Superior temporal gyrus (tissue), 1 donor: ENCODE data around the gene SCP2.

Experiments
- DNase-seq: peaks from one replicate; pipeline ENCODE4 v3.0.0-alpha.2; 2016; ENCODE audit errors: extremely low spot score

The SCP2 gene

DNA sequence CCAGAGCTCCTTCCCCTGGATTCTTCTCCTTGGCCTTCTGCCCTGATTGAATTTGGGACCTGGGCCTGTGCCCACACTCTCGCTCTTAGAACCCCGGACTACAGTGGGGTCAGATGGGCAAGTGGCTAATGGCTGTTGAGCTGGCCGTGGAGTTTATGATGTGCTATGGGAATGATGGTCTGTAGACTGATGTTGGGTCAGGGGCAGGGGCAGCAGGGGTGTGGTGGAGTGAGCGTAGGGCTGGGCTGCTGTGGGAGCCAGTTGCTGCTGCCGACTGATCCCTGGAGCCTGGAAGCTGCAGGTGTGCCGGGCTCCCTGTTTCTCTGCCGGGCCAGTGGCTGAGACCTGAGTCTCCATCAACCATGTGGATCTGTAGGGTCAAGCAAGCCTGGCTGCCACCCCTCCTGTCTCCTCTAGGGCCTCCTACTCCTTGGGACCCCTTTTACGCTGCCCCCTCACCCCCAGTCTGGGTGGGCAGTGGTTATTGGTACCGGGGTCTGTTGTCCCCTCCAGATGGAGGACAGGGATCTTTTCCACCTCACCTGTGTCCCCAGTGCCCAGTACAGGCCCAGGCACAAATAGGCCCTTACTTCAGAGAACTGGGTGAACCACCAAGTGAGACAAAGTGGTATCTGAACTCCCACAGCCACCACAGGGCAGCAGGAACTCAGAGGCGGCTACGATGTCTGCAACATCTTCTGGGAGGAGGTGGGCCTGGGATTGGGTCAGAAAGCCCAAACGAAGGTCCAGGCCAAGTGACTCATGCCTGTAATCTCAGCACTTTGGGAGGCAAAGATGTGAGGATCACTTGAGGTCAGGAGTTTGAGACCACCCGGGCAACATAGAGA is 140.0 kb downstream of the SCP2 start:
- no peak for DNase-seq

DNA sequence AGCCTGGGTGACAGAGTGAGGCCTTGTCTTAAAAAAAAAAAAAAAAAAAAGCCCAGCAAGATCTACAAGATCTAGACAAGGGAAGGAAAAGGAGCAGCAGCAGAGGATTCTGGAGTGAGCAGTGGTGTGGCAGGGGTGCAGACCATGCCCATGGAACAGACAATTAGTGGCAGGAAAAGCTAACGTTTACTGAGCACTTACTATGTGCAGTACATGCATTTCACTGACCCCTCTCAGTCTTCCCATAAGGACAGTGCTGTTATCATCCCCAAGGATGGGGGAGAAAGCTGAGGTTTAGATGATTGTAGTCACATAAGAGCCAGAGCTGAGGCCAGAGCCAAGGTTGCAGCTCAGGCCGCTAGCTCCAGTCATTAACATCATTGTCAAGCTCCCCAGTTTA is 140.8 kb downstream of the SCP2 start:
- DNase-seq = no peak

DNA sequence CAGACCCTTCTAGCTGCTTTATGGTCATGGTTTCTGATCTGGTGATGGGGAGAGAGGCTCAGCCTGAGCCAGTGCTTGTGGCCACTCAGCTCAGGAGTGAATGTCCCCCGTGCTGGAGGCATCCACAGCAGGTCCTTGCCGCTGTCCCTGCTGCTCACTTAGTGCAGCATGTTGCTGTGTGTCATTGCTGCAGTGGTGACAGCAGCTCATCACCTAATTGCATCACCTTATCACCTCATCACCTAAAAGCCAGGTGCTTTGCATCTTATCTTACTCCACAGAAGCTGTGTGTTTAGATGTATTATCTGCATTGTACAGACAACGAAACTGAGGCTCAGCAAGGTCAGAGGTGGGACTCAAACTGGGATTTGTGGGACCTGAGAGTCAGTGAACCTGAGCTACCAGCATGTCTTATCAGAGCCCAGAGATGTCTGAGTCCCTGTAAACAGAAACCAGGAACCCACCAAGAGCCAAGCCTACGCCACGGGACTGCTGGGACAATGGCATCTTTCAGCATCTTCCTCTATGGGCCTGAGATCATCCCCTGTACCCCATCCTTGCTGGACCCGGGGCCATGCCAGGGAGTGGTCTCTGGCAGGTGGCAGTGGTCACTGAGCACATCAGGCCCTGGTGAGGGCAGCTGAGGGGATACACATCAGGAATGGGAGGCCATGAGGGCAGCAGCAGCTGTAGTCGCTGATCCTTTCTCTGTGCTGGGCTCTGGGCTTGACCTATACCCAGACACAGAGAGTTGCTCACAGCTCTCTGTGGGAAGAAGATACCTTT is 141.4 kb downstream of the SCP2 start:
- DNase-seq = no peak

DNA sequence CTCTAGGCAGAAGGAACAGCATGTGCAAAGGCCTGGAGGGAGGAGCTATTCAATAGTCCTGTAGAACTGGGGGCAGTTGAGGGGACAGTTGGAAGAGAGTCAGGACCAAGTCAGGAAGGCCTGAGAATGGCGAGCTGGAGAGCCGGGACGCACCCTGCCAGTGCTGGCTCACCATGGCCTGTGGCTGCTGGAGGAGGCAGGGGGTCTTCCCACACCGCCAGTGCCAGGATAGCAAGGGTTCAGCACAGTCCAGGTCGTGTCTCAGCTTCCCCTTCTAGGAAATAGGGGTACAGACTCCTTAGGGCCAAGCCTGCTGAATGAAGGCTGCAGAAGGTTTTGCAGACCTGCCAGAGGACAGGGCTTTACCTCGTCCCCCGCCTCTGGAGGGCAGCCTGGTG is 142.2 kb downstream of the SCP2 start:
- no peak for DNase-seq

DNA sequence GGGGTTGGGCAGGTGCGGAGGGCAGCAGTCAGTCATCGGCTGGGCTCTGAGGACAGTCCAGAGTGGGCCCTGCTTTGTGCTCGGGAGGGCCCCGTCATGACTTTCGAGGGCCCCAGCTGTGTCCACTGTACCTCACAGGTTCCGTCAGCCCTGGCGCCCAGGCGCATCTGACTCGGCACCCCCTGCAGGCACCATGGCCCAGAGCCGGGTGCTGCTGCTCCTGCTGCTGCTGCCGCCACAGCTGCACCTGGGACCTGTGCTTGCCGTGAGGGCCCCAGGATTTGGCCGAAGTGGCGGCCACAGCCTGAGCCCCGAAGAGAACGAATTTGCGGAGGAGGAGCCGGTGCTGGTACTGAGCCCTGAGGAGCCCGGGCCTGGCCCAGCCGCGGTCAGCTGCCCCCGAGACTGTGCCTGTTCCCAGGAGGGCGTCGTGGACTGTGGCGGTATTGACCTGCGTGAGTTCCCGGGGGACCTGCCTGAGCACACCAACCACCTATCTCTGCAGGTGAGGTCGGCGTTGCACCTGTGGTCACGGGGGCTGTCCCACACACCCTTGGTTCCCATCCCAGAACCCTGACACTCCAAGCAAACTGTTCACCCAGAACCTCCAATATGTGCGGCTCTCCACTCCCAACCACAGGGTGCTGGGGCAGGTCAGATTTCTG is 142.7 kb downstream of the SCP2 start:
- DNase-seq = no peak

DNA sequence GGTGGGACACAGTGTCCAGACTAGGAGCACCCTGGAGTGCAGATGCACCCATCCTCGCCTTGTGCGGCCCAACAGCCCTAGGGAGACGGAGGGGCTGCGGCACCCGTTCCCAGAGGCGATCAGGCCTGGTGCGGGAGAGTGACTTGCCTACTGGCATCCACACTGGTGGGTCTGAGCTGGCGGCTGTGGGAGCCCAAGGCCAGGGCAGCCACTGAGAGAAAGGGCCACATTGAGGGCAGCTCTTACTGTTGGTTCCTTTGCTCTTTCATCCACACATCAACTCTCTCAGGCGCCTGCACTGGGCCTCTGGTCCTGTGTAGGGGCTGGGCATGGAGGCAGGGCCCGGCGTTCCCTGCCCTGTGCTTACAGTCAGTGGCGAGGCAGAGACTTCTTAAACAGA is 143.5 kb downstream of the SCP2 start:
- no peak for DNase-seq

DNA sequence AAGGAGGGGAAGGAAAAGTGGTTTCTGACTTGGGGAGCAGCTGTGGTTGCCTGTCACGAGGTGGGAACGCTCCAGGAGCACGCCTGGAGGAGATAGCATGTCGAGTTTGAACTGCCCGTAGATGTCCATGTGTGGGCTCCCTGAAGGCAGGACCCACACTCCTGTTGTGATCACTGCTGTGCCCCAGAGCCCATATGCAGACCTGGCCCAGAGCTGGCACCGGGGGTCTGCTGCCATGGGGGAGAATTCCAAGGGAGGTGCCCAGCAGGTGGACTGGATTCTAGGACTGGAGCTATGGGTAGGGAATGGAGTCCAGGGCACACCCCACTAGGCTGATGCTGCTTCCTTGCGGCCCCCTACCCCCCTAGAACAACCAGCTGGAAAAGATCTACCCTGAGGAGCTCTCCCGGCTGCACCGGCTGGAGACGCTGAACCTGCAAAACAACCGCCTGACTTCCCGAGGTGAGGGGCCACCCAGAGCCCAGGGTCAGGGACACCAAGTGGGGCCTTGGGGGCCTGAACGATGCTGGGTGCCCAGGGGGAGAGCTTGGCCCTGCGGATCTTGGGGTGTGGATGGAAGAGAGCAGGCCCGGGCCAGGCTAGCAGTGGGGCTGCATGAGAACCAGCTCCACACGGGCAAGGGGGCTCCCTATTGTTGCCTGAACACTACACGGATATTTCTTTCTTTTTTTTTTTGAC is 144.2 kb downstream of the SCP2 start:
- DNase-seq = no peak

DNA sequence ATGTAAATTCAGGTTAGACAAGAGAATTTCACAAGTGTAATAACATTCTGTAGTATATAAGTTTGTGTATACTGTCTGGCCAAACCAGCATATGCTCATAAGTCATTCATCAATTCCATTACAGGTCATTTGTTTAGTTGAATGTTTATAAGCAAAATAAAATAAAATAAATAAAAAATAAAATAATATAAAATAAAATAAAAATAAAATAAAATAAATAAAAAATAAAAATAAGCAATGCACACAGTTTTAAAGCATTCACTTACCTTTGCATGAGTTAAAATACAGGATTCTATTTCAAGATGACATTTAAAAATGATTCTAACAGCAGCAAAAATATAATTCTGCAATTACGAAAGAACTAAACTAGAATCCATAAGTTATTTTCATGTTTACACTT is 144.8 kb downstream of the SCP2 start:
- DNase-seq = no peak

DNA sequence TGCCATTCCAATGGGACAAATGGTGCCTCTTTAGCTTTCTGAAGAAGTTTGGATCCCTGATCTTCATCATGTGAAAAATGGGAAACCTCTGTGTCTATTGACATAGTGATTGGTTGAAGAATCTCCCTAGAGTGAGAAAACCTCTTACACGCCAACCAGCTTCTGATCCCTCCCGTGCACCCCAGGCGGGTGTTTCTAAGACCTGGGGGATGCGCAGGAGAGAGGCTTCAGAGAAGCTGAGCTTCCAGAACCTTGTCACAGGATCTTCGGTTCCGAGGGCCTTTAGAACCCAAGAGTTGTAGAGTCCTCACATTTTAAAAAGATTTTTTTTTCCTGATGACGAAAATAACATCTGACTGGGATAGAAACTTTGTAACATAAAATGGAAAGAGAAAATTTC is 146.2 kb downstream of the SCP2 start:
- DNase-seq = no peak

DNA sequence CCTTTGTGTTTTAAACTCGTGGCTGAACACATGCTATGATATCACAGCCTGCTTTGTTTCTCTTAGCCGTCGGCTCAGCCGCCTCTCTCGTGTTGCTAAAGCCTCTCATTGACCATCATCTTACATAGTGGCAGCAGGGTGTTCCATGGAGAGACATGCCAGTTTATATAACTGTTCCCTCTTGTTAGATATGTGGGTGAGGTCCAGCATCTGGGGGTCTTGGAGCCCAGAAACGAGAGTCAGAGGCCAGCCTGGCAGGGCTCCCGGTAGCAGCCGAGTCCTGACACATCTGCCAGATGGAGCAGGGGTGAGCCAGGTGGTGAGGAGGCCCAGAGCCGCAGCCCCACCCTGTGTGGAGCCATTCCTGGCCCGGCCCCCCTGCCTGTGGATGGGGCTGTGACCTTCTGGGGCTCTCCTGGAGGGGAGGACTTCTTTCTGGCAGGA is 146.8 kb downstream of the SCP2 start:
- no peak for DNase-seq

DNA sequence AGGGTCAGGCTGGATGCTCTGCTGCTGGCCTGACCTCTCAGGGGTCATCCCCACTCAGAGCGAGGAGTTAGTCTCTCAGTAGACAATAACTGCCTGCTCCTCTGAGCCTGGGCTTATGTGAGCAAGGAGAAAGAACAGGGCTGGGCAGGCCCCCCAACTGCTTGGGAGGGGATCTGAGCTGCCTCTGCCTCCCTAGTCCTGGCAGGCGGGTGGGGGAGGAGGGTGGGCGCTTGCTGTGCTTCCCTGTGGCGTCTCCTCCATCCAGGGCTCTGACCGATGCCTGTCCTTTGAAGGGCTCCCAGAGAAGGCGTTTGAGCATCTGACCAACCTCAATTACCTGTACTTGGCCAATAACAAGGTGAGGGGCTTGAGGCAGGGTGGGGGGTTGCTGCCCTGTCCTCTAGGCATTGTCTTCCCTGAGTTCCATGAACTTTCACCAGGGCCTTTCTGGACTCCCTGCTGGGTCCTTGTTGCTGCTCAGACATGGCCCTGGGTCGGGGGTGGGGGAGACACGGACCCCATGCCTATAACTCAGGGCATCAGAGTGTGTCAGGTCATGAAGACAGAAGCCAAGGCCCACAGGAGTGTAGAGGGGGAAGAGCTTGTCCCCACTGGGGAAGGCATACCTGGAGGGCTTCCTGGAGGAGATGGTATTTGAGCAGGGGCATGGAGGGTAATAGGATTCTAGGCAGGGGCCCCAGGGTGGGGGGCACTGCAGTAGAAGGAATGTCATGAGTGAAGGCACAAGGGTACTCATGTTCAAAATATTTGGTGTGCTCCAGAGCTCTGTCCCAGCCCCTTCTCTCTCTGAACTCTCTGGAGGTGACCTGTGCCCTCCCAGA is 147.5 kb downstream of the SCP2 start:
- DNase-seq = no peak

DNA sequence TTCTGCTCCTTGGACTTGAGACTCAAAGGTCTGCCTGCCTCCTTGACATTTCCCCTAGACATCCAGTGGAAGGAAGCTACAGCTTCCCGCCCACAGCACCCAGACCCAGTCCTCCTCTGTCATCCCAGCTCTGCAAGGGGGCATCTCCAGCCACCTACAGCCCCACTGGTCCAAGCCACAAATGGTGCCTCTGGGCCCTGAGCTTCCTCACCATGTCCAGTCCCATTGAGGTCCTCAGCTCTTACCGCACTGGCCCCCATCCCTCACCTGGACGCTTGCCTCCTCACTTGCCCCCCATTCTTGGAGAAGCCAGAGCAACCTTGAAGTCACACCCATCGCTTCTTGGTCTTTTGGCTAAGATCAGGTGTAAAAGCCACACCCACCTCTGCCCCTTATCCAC is 148.1 kb downstream of the SCP2 start:
- DNase-seq = no peak

DNA sequence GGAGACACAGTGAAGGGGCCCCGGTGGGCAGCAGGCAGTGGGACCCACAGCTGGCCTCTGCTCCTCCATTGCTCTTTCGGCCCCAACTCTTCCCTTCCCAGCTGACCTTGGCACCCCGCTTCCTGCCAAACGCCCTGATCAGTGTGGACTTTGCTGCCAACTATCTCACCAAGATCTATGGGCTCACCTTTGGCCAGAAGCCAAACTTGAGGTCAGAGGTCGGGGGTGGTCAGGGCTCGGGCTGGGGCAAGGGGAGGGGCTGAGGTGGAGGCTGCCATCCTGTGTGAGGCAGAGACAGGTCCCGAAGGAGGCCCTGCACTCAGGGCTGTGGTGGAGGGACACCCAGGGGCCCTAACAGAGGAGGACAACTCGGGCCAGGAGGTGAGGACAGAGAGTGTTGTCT is 148.7 kb downstream of the SCP2 start:
- no peak for DNase-seq

DNA sequence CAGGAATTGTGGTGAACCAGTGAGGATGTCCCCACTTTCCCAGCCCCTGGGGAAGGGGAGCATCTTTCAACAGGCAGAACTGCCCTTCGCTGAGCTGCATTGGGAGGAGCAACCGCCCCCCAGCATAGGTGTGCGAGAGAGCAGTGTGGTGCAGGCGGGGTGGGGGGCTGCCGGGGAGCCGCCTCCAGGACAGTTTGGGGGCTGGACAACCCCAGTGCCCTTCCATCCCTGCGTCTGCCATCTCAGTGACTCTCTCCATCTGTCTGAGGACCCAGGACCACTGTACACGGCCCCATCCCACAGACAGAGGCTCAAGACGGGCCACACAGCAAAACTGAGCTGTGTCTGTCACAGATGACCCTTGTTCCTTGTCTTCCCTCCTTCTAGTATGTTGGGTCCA is 149.1 kb downstream of the SCP2 start:
- no peak for DNase-seq

DNA sequence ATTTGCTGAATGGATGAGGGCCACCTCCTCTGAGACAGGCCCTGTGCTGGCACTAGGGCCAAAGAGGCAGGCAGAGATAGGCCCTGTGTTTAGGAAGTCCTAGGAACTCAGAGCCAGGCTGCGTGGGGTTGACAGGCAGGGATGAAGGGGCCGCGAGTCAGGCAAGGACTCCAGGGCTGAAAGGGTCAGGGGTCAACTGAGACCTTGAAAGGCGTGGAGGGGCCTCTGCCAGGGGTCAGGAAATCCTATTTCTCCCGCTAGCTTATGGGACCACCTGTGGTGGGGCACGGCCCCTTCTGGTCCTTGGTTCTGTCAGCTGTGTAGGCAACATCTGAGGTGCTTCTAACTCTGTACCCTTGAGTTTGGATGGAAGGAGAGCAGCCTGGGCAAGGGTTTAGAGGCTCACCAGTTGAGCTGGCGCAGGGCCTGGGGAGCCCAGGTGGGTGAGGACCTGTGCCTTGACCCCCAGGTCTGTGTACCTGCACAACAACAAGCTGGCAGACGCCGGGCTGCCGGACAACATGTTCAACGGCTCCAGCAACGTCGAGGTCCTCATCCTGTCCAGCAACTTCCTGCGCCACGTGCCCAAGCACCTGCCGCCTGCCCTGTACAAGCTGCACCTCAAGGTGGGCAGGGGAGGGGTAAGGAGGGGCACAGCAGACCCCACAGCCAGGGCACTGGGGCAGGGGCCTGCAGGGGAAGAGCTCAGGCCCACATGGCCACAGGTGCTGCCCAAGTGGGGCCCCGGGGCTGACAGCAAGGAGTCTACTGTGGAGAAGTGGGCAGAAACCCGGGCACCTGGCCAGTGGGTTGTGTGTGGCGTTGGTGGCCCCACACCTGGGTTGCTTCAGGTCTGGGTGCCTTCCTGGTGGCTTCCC is 149.9 kb downstream of the SCP2 start:
- DNase-seq = no peak

DNA sequence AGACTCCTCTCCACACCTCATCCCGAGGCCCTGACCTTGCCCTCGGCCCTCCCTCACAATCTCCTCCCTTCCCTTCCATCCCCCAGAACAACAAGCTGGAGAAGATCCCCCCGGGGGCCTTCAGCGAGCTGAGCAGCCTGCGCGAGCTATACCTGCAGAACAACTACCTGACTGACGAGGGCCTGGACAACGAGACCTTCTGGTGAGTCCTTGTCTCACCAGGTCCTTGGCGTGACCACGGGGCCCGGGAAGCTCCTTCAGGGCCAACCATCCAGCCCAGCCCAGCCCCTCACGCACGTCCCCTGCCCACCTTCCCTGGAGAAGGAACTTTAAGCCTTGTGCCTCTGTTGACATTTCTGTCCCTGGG is 150.5 kb downstream of the SCP2 start:
- no peak for DNase-seq

DNA sequence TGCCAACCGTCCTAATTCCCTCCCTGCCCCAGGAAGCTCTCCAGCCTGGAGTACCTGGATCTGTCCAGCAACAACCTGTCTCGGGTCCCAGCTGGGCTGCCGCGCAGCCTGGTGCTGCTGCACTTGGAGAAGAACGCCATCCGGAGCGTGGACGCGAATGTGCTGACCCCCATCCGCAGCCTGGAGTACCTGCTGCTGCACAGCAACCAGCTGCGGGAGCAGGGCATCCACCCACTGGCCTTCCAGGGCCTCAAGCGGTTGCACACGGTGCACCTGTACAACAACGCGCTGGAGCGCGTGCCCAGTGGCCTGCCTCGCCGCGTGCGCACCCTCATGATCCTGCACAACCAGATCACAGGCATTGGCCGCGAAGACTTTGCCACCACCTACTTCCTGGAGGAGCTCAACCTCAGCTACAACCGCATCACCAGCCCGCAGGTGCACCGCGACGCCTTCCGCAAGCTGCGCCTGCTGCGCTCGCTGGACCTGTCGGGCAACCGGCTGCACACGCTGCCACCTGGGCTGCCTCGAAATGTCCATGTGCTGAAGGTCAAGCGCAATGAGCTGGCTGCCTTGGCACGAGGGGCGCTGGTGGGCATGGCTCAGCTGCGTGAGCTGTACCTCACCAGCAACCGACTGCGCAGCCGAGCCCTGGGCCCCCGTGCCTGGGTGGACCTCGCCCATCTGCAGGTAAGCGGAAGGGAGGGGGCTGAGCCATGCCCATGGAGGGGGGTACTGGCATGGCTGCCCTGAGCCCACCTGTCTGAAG is 151.4 kb downstream of the SCP2 start:
- no peak for DNase-seq

DNA sequence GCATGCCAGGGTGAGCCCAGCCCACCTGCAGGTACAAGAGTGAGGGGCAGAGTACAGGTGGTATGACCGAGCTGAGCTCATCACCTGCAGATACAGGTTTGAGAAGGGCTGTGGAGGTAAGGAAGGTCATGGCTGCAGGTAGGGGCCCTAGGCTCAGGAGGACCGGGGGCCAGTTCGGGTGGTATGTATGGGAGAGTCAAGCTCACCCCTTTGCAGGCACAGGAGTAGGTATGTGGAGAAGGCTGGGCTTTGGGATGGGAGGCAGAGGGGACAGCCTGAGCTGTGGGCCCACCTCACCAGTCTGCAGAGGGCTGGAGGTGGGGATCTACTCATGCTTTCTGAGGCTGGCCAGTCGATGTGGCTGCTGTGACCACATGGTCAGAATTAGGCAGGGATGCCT is 152.2 kb downstream of the SCP2 start:
- DNase-seq = no peak

DNA sequence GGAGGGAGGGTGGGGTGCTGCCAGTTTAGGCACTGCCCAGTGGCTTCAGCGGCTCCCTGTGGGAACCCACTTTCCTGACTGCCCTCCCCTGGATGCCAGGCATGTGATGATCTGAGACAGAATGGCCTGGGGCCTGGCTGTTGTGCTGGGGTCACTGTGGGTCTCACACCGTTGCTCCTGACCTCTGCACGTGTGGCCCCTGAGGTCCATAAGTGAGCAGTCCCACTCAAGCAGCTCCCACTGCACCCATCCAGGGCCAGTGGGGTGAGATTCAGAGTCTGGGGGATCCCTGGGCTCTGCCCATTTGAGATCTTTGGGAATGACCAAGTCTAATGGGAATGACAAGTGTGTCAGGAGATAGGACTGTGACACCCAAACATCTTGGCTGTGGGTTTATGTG is 153.0 kb downstream of the SCP2 start:
- no peak for DNase-seq
